ENCODE results near the gene ARHGEF16. TPM values are rescaled to one million over a fixed set of nuclear protein-coding genes. Genes with fewer than 3 reads are reported as not detected.

The ARHGEF16 gene
- total RNA-seq, 1 donor from 2014 or later: 1.7 TPM

DNA sequence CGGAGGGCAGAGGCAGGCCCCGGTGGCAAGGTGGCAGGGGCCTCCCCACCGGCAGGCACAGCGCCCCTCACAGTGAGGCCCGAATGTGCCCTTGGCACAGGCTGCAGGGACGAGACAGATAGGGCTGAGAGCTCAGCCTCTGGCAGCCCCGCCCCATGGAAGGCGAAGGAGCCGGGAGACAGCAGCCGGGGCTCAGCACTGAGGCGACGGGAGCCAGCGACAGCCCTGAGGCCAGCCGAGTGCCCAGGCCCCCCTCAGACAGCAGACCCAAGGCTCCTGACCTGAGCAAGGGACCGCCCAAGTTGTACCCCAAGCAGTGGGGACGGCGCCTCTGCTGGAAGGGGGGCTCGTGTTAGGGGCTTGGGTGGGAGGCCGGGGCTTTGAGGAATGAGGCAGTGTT is 43.1 kb downstream of the ARHGEF16 start:
- Mint-ChIP-seq H3K27ac (ENCODE audit: unreplicated experiment) (no peak overlapping the region), H3K9me3 (ENCODE audit: unreplicated experiment) (no peaks in the 10 kb centered on the region), H3K36me3 (ENCODE audit: low read depth, unreplicated experiment) (no peaks in the 10 kb centered on the region), H3K27me3 (ENCODE audit: unreplicated experiment) (peaks cover 8% of the 10 kb centered on the region), H3K4me1 (ENCODE audit: unreplicated experiment) (no peaks in the 10 kb centered on the region), H3K4me3 (ENCODE audit: unreplicated experiment) (no peak overlapping the region)
- no peak for DNase-seq (ENCODE audit: low spot score)
- TF ChIP-seq, protein P1, sequence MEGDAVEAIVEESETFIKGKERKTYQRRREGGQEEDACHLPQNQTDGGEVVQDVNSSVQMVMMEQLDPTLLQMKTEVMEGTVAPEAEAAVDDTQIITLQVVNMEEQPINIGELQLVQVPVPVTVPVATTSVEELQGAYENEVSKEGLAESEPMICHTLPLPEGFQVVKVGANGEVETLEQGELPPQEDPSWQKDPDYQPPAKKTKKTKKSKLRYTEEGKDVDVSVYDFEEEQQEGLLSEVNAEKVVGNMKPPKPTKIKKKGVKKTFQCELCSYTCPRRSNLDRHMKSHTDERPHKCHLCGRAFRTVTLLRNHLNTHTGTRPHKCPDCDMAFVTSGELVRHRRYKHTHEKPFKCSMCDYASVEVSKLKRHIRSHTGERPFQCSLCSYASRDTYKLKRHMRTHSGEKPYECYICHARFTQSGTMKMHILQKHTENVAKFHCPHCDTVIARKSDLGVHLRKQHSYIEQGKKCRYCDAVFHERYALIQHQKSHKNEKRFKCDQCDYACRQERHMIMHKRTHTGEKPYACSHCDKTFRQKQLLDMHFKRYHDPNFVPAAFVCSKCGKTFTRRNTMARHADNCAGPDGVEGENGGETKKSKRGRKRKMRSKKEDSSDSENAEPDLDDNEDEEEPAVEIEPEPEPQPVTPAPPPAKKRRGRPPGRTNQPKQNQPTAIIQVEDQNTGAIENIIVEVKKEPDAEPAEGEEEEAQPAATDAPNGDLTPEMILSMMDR (IDR thresholded peaks at IDR 0.05; ENCODE audit: unreplicated experiment): no peak

DNA sequence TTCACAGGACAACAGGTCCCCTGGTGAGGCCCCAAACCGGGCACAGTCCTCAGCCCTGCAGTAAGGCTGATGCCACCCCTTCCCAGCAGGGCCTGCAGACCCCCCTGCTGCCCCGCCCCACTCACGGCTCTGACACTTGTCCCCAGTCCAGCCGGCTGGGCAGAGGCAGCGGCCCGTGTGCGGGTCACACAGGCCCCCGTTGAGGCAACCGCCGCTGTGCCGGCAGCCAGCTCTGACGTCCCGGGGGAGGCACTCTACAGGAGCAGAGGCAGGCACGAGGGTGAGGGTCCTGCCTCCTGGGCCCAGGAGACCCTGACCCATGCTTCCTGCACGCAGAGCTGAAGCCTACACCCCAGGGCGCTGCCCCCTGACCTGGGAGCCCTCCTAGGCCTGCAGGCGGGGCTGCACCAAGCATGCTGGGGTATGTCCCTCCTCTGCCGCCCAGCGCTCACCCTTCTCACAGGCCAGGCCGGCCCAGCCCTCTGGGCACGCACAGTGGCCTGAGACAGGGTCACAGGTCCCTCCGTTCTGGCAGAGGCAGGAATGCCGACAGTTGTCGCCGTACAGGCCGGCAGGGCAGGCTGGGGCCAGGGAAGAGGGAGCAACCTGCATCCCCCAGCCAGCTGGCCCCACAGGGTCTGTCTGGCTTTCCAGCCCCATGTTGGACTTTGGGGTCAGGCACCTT is 43.9 kb downstream of the ARHGEF16 start:
- H3K4me3 Mint-ChIP-seq (ENCODE audit: unreplicated experiment): no peak overlapping the region
- no peaks in the 10 kb centered on the region for H3K9me3 Mint-ChIP-seq (ENCODE audit: unreplicated experiment)
- no peak for DNase-seq (ENCODE audit: low spot score)
- H3K36me3 Mint-ChIP-seq (ENCODE audit: low read depth, unreplicated experiment): no peaks in the 10 kb centered on the region
- H3K27ac Mint-ChIP-seq (ENCODE audit: unreplicated experiment): no peak overlapping the region
- H3K27me3 Mint-ChIP-seq (ENCODE audit: unreplicated experiment): peaks cover 11% of the 10 kb centered on the region
- TF ChIP-seq, protein P1 (IDR thresholded peaks at IDR 0.05; ENCODE audit: unreplicated experiment): no peak
- no peaks in the 10 kb centered on the region for H3K4me1 Mint-ChIP-seq (ENCODE audit: unreplicated experiment)

DNA sequence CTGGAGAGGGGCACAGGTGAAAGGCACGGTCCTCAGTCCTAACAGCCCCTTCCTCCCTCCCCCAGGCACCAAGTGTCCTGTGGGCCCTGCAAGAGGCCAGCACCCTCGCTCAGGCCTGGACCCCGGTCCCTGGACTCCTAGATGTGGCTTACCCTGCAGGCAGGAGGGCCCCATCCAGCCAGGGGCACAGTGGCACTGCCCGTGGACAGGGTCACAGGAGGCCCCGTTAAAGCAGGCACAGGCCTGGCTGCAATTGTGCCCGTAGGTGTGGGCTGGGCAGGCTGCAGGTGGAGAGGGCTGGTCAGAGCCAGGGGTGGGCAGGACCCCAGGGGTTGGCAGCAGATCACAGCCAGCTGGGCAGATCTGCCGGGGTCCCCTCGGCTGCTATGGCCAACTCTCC is 44.5 kb downstream of the ARHGEF16 start:
- Mint-ChIP-seq H3K27ac (ENCODE audit: unreplicated experiment) (no peak overlapping the region), H3K4me3 (ENCODE audit: unreplicated experiment) (no peak overlapping the region), H3K9me3 (ENCODE audit: unreplicated experiment) (no peaks in the 10 kb centered on the region), H3K4me1 (ENCODE audit: unreplicated experiment) (no peaks in the 10 kb centered on the region), H3K36me3 (ENCODE audit: low read depth, unreplicated experiment) (no peaks in the 10 kb centered on the region), H3K27me3 (ENCODE audit: unreplicated experiment) (peaks cover 12% of the 10 kb centered on the region)
- TF ChIP-seq, protein P1 (IDR thresholded peaks at IDR 0.05; ENCODE audit: unreplicated experiment): no peak
- DNase-seq (ENCODE audit: low spot score): no peak

DNA sequence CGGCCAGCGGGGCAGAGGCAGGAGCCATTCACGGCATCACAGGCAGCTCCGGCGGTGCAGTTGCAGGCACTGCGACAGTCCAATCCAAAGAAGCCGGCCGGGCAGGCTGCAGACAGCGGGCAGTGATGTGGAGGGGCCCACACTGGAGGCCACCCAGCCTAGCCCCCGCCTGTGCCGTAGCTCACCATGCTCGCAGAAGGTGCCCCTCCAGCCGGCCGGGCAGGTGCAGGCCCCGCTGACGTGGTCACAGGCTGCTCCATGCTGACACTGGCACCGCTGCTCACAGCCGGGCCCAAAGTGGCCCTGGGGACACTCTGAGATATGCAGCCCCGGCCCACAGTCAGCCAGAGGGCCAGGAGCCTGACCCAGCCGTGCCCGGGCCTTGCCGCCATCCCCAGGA is 45.1 kb downstream of the ARHGEF16 start:
- no peaks in the 10 kb centered on the region for H3K4me1 Mint-ChIP-seq (ENCODE audit: unreplicated experiment)
- no peaks in the 10 kb centered on the region for H3K36me3 Mint-ChIP-seq (ENCODE audit: low read depth, unreplicated experiment)

DNA sequence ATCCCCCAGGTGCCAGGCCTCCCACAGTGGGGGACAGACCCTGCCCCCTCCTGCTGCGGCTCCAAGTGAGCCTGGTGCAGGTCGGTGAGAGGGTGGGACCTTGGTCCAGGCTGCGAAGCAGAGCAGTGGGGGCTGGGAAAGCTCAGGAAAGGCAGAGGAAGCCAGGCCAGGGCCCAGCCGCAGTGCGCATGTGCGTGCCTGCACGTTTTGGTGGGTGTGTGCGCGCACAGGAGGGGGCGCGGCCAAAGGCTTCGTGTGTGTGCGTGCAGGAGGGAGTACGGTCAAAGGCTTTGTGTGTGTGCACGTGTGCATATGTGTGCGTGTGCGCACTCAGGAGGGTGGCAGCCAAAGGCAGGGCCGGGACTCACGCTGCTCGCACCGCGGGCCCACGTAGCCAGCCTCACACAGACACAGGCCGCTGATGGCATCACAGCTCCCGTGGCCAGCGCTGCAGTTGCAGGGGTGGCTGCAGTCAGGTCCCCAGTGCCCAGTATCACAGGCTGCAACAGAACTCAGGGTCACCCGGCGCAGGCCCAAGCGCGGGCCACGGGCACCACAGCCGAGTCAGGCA is 45.9 kb downstream of the ARHGEF16 start:
- no peak overlapping the region for H3K27ac Mint-ChIP-seq (ENCODE audit: unreplicated experiment)
- no peaks in the 10 kb centered on the region for H3K9me3 Mint-ChIP-seq (ENCODE audit: unreplicated experiment)
- H3K4me3 Mint-ChIP-seq (ENCODE audit: unreplicated experiment): no peak overlapping the region
- H3K4me1 Mint-ChIP-seq (ENCODE audit: unreplicated experiment): no peaks in the 10 kb centered on the region
- H3K27me3 Mint-ChIP-seq (ENCODE audit: unreplicated experiment): peaks cover 9% of the 10 kb centered on the region
- TF ChIP-seq, protein P1 (IDR thresholded peaks at IDR 0.05; ENCODE audit: unreplicated experiment): no peak
- no peaks in the 10 kb centered on the region for H3K36me3 Mint-ChIP-seq (ENCODE audit: low read depth, unreplicated experiment)
- DNase-seq (ENCODE audit: low spot score): no peak

More for the DNA sequence above, 45.1 kb downstream of the ARHGEF16 start:
- TF ChIP-seq, protein P1 (IDR thresholded peaks at IDR 0.05; ENCODE audit: unreplicated experiment): no peak
- Mint-ChIP-seq H3K9me3 (ENCODE audit: unreplicated experiment) (no peaks in the 10 kb centered on the region), H3K27me3 (ENCODE audit: unreplicated experiment) (peaks cover 10% of the 10 kb centered on the region), H3K27ac (ENCODE audit: unreplicated experiment) (no peak overlapping the region), H3K4me3 (ENCODE audit: unreplicated experiment) (no peak overlapping the region)
- DNase-seq (ENCODE audit: low spot score): no peak

Measured in endothelial cell (in vitro differentiated cells).